Lower leg skin (tissue), 4 donors: ENCODE data around the gene CPAMD8. TPM values are rescaled to one million over a fixed set of nuclear protein-coding genes. Genes with fewer than 3 reads are reported as not detected.

Experiments used
- DNase-seq, 2 donors: peaks; one replicate each; pipeline ENCODE4 v3.0.0-alpha.2; 2019; ENCODE audit warnings: low spot score in 2 of 2
- H3K4me3 ChIP-seq: fragments of 200-600 bp; sonication (generic); 2 replicates; pipeline ENCODE4 v1.5.1; 2017; ENCODE audit warnings: mild to moderate bottlenecking, low read depth; ENCODE audit not compliant: poor library complexity, severe bottlenecking
- POLR2A ChIP-seq, 2 donors: fragments of 450-650 bp; IDR thresholded peaks; one replicate each; pipeline ENCODE4 v1.6.1; 2016 to 2017; ENCODE audit warnings: antibody characterized with exemption in 2 of 2, mild to moderate bottlenecking in 1 of 2, moderate library complexity in 1 of 2
- WGBS, 2 donors: methylation state at CpG; one replicate each; pipeline ENCODE4 v1.1.5; 2018; 5-methylcytosine and 5-hydroxymethylcytosine counted together
- intact Hi-C: fragments of 100-400 bp; cut with DNase I; formaldehyde crosslinking; loops from one replicate; pipeline ENCODE4 v1.15.0; 2023; ENCODE audit warnings: low total_unique reads
- total RNA-seq, 4 donors: library from RNA; depleted of rRNA; stranded (reverse); fragments of >200 nt; gene quantifications; one replicate each; pipeline ENCODE4 v1.1.0, GENCODE V29; 2016
- TF ChIP-seq, protein P1 (sequence below), 3 donors: fragments of 450-650 bp; IDR thresholded peaks; one replicate each; pipeline ENCODE4 v1.5.1; 2016; ENCODE audit warnings: antibody characterized with exemption in 3 of 3, mild to moderate bottlenecking in 3 of 3, moderate library complexity in 2 of 3

Gene CPAMD8
- total RNA-seq, 4 donors from 2014 or later = 8.1 to 14.0 (median 13.0) TPM

DNA sequence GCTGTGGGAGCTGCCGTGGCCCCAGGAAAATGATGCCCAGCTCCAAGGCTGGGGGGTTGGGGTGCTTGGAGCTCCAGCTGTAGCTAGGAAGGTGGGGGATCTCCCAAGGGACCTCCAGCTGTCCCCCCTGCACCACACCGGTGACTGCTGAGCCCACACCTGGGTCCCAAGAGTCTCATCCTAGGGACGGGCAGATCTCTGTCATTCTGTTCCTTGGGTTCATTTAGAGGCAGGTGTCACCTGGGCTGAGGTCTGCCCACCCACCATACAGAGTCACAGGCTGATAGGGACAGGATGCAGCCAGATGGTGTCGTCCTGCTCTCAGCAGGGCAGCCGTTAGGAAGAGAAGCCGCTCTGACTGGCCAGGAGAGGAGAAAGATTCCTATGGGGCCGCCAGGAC lies 132.5 kb downstream of the CPAMD8 start:
- intact Hi-C loops = no loop called here
- TF ChIP-seq, protein P1, sequence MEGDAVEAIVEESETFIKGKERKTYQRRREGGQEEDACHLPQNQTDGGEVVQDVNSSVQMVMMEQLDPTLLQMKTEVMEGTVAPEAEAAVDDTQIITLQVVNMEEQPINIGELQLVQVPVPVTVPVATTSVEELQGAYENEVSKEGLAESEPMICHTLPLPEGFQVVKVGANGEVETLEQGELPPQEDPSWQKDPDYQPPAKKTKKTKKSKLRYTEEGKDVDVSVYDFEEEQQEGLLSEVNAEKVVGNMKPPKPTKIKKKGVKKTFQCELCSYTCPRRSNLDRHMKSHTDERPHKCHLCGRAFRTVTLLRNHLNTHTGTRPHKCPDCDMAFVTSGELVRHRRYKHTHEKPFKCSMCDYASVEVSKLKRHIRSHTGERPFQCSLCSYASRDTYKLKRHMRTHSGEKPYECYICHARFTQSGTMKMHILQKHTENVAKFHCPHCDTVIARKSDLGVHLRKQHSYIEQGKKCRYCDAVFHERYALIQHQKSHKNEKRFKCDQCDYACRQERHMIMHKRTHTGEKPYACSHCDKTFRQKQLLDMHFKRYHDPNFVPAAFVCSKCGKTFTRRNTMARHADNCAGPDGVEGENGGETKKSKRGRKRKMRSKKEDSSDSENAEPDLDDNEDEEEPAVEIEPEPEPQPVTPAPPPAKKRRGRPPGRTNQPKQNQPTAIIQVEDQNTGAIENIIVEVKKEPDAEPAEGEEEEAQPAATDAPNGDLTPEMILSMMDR (IDR thresholded peaks at IDR 0.05) = no peak
- TF ChIP-seq POLR2A (IDR thresholded peaks at IDR 0.05) = no peak
- no peak overlapping the region for H3K4me3 ChIP-seq
- no peak for DNase-seq
- WGBS, 2 donors = 79 to 81% methylated on average over 6 to 7 of the region's 7 CpGs

DNA sequence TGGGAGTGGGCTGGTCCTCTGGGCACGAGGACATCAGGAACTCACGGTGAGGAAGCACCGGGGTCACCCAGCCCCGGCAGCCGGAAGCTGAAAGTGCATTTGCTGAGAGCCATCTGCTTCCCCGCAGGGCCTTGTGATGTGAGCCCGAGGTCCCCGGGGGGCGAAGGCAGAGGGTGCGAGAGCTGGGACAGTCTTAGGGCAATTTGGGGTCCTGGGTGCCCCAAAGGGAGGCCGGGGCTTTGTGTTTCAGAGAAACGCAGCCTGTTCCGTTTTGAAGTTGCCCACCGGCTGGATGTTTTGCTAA lies 133.0 kb downstream of the CPAMD8 start:
- TF ChIP-seq, protein P1 (IDR thresholded peaks at IDR 0.05) = no peak
- no peak for TF ChIP-seq POLR2A (IDR thresholded peaks at IDR 0.05)
- intact Hi-C loops = no loop called here
- no peak for DNase-seq
- WGBS, 2 donors = 50 to 57% methylated on average over 11 to 14 of the region's 14 CpGs
- no peak overlapping the region for H3K4me3 ChIP-seq

DNA sequence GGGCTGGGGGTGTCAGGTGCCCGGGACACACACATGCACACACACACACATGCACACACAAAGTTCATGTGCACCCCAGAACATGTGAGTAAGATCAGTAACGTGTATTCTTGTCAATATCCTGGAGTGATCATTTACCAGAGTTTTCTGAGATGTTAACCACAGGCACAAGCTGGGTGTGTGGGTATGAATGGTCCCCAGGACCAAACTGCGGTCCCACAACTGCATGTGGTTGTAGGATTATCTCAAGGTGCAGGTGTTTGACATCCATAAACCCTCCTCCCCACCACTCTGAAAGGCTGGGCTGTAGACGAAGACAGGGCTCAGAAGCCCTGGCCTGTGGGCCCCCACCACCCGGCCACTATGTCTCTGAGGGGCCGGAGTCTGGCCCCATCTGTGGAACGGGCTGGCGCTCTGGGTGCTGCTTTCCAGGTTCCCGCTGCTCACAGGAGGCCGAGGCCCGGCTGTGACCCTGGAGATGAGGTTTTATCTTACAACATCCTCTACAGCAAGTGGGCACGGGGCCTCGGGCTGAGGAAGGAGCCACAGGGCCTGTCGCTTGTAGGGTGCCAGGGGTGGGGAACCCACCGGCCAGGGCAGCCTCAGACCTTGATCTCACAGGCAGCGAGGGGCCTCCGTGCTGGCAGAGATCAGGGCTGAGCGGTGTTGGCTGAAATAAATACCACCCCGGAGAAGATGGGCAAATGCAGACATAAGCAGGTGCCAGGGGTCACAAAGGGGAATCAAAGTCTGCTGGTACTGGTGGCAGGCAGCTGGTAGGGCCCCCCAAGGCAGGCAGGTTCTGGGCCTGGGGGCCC lies 133.5 kb downstream of the CPAMD8 start:
- TF ChIP-seq, protein P1 (IDR thresholded peaks at IDR 0.05) = no peak
- TF ChIP-seq POLR2A (IDR thresholded peaks at IDR 0.05) = no peak
- H3K4me3 ChIP-seq = no peak overlapping the region
- no peak for DNase-seq
- intact Hi-C loops = no loop called here
- WGBS, 2 donors = 71 to 88% methylated on average over 14 to 19 of the region's 19 CpGs

DNA sequence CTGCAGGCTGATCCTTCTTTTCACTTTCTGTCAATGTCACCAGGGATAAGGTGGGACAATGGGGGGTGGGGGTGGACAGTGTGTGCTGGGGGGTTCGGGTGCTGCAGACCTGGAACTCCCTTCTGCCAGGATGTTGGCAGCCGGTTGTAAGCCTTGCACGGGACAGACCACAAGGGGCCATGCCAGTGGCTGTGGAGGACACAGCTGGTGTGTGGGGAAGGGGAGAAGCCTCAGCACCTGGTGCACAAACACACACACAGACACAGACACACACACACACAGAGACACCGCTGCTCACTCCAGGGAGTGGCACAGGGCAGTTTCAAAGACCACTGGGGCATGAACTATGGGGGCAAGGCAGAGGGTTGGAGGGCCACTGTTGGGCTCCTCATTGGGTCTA lies 134.2 kb downstream of the CPAMD8 start:
- DNase-seq = no peak
- 54 to 60% methylated on average over 4 of the region's 4 CpGs for WGBS, 2 donors
- no peak overlapping the region for H3K4me3 ChIP-seq
- TF ChIP-seq, protein P1 (IDR thresholded peaks at IDR 0.05) = no peak
- TF ChIP-seq POLR2A (IDR thresholded peaks at IDR 0.05) = no peak
- intact Hi-C loops = no loop called here

DNA sequence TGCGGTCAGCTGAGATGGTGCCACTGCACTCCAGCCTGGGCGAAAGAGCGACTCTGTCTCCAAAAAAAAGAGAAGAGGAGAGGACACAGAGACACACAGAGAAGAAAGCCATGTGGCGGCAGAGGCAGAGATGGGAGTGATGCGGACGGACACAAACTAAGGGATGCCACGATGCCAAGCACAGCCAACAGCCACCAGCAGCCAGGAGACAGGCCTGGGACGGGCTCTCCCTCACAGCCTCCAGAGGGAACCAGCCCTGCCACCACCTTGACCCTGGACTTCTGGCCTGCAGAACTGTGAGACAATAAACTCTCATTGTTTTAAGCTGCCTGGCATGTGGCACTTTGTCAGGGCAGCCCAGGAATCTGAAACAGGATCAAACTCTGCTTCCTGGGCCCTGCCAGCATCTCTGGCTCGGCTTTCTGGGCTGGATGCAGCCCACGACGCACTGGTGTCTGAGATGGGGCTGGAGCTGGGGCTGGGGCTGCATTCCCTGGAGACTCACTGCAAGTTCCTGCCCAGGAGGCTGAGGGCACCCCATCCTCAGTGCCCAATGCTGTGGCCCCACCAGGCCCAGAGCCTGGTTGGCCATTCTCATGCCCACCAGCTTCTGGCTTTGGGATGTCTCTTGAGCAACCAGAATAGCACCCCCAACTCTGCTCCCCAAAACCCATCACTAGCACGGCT lies 134.8 kb downstream of the CPAMD8 start:
- DNase-seq = no peak
- intact Hi-C loops = no loop called here
- no peak overlapping the region for H3K4me3 ChIP-seq
- TF ChIP-seq, protein P1 (IDR thresholded peaks at IDR 0.05) = no peak
- 78 to 84% methylated on average over 12 of the region's 12 CpGs for WGBS, 2 donors
